ENCODE measurements around the gene ATP2A1.
"Not testable (repeated sequence)": the region's sequence is repeated elsewhere in the genome, so short reads cannot be mapped to it uniquely, and the experiment has no call there.

GRCh38 chr16:28926284-28926683, 48.0 kb downstream of the ATP2A1 start:
- TF ChIP-seq CTCF (IDR thresholded peaks at IDR 0.05 in 2 of 3, conservative IDR thresholded peaks at IDR 0.05 in 1 of 3; ENCODE audit: borderline replicate concordance in 1 of 3, insufficient read depth in 1 of 3, low read depth in 2 of 3, low read length in 2 of 3); POLR2A (IDR thresholded peaks at IDR 0.05; ENCODE audit: borderline replicate concordance, extremely low read depth, insufficient read depth, insufficient read length): not testable (repeated sequence)

All from HCT116 (cell line).